ENCODE data around the gene USP11.
"Not testable (repeated sequence)": the region's sequence is repeated elsewhere in the genome, so short reads cannot be mapped to it uniquely, and the experiment has no call there.

The USP11 gene

GRCh38 chrX:47247206-47247998 lies 14.6 kb downstream of the USP11 start:
- DNase-seq (ENCODE audit: low read depth in 2 of 2), result no peak

GRCh38 chrX:47247999-47248320 lies 15.2 kb downstream of the USP11 start:
- DNase-seq (ENCODE audit: low read depth in 2 of 2), result no peak

GRCh38 chrX:47248576-47248975 lies 15.8 kb downstream of the USP11 start:
- no peak for DNase-seq (ENCODE audit: low read depth in 2 of 2)

- no peak for DNase-seq (ENCODE audit: low read depth in 2 of 2)
Observed at GRCh38 chrX:47250017-47250347, 17.2 kb downstream of the USP11 start.

DNA sequence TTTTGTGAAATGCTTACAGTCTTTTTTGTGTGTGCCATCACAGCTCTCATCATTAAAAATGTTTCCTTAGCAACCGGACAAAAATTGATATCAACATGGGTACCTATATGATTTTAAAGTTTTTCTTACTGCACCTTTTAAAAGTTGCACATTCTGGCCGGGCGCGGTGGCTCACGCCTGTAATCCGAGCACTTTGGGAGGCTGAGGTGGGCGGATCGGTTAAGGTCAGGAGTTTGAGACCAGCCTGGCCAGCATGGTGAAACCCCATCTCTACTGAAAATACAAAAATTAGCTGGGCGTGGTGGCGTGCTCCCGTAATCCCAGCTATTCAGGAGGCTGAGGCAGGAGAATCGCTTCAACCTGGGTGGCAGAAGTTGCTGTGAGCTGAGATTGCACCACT lies 24.8 kb downstream of the USP11 start:
- not testable (repeated sequence) for DNase-seq (ENCODE audit: low read depth in 2 of 2)

- DNase-seq (ENCODE audit: low read depth in 2 of 2), result no peak
Observed at GRCh38 chrX:47264483-47265173, 31.8 kb downstream of the USP11 start.

GRCh38 chrX:47266643-47267042 lies 33.8 kb downstream of the USP11 start:
- no peak for DNase-seq (ENCODE audit: low read depth in 2 of 2)

DNA sequence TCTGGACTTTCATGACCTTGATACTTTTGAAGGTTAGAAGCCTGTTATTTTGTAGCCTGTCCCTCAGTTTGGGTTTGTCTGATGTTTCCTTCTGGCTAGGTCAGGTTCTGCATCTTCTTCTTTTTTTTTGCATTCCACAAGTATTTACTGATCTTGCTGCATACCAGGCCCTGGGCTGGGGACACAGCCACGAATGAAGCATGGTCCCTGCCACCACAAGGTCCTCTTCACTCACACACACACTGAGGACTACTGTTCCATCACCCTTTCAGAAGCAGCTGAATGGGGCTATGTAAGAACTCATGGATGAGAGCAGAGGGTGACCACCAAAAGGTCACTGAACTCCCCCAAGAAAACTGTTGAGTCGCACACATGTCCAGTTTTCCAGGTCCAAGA lies 39.2 kb downstream of the USP11 start:
- no peak for DNase-seq (ENCODE audit: low read depth in 2 of 2)

GRCh38 chrX:47273011-47273730 lies 40.4 kb downstream of the USP11 start:
- DNase-seq (ENCODE audit: low read depth in 2 of 2), result no peak

GRCh38 chrX:47278691-47279090 lies 45.9 kb downstream of the USP11 start:
- DNase-seq (ENCODE audit: low read depth in 2 of 2), result no peak

- no peak for DNase-seq (ENCODE audit: low read depth in 2 of 2)
Observed at GRCh38 chrX:47283015-47283771, 50.4 kb downstream of the USP11 start.

DNA sequence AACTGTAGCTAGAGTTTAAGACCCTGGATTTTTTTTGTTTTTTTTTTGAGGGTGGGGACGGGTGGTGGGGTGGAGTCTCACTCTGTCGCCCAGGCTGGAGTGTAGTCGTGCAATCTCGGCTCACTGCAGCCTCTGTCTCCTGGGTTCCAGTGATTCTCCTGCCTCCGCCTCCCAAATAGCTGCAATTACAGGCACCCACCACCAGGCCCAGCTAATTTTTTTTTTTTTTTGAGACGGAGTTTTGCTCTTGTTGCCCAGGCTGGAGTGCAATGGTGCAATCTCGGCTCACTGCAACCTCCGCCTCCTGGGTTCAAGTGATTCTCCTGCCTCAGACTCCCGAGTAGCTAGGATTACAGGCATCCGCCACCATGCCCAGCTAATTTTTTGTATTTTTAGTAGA lies 51.8 kb downstream of the USP11 start:
- DNase-seq (ENCODE audit: low read depth in 2 of 2), result not testable (repeated sequence)

DNA sequence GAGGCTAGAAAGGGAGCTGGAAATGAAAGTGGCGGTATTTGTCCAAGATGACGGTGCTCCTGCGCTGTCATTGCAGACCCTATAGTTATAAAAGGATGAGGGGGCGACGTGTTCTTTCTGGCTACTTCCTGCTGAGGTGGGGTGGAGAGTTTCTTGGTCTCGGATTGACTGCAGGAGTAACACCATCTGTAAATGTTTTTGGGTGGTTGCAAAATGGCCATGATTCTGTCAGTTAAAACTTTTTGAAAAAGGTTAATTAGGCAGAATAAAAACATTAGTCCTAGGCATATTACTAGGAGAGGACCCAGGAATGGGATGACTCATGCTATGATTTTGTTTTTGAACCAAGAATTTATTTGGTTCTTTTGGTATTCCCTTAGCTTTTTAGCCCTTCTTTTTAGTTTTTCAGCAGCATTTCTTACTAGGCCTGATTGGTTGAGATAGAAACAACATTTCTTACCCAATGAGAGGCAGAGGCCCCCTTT lies 53.1 kb downstream of the USP11 start:
- DNase-seq (ENCODE audit: low read depth in 2 of 2), result no peak

DNA sequence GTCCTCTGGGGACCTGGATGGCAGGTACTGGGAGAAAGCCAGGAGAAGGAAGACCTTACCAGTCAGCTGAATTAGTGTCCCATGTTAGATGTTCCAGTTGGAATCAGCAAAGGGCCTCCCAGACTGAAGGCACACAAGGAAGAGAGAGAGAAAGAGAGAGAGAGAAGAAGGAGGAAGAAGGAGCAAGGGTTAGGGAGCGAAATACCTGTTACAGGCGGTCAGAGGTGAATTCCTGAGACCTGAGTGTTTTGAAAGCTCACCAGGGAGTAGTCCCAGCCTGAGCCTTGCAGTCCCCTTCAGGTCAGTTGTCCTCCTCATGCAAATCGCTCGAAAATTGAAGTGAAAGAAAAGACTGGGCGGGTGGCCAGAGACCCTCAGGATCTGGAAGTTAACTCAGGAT lies 60.3 kb downstream of the USP11 start:
- DNase-seq (ENCODE audit: low read depth in 2 of 2), result no peak

DNA sequence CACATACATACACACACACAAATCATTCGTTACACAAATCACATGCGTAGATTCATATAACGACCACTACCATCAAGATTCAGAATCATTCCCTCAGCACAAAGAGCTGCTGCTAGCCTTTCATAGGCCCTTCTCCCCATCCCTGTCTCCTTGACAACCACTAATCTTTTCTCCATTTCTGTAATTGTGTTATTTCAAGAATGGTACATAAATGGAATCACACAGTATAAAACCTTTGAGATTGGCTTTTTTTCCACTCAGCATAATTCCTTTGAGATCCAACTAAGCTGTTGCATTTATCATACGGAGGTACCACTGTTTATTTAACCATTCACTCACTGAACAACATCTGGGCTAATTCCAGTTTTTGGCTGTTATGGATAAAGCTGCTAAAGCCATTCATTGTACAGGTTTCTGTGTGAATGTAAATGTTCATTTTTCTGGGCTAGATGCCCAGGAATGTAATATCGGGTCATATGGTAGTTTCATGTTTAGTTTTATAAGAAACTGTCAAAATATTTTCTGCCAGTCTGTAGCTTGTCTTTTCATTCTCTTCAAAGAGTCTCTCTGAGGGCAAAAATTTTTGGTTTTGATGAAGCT lies 64.1 kb downstream of the USP11 start:
- DNase-seq (ENCODE audit: low read depth in 2 of 2), result no peak

DNA sequence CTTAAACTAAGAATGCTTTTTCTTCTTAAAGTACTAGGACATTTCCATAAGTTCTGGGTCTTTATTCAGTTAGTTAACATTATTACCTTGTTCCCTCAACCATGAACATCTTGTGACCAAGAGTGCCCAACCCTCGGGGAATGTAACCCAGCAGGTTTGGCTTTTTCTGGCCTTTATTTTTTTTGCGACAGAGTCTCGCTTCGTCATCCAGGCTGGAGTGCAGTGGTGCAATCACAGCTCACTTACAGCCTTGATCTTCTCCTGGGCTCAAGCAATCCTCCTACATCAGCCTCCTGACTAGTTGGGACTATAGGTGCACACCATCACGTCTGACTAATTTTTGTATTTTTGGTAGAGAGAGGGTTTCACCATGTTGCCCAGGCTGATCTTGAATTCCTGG lies 65.1 kb downstream of the USP11 start:
- no peak for DNase-seq (ENCODE audit: low read depth in 2 of 2)
